Measurements from ENCODE around the gene MRPL43.
A peak's percentile ranks its signal among the peaks of the same experiment; 100 is the strongest.
"Not testable (repeated sequence)": the region's sequence is repeated elsewhere in the genome, so short reads cannot be mapped to it uniquely, and the experiment has no call there.

Gene MRPL43

GRCh38 chr10:100981178-100981772 is 6.0 kb downstream of the MRPL43 start:
- DNase-seq: no peak

- no peak for DNase-seq
These were observed 6.6 kb downstream of the MRPL43 start for GRCh38 chr10:100980711-100981110.

DNA sequence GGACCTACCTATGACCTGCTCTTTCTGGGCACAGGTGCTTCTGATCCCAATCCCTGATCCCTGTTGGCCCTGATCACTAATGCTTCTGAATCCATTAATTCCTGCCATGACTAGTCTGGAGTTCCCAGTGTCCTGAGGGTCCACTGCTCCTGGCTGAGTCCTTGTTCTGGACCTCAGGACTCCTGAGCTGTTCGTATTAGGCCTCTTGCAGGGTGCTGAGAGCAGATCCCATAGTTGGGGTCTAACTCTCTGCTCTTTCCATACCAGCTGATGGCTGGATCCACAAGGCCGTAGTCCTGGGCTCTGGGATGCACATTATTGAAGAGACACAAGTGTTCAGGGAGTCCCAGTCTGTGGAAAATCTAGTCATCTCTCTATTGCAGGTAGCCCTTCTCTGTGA is 7.0 kb downstream of the MRPL43 start:
- no peak for DNase-seq

DNA sequence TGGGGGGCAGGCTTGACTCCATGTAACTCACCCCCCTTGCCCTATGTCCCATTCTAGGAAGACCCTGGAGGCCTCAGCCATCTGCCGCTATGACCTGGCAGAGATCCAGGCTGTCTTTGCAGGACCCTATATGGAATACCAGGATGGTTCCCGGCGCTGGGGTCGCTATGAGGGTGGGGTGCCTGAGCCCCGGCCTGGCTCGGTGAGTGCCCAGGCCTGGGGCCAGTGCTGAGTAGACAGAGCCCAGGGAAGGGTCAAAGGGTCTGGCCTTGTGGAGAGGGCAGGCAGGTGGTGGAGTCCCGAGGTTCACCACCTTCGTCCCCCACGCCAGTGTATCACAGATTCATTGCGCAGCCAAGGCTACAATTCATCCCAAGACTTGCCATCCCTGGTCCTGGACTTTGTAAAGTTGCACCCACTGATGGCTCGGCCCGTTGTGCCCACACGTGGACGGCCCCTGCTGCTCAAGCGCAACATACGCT is 7.5 kb downstream of the MRPL43 start:
- no peak for DNase-seq

GRCh38 chr10:100978901-100979195 is 8.4 kb downstream of the MRPL43 start:
- no peak for DNase-seq

DNA sequence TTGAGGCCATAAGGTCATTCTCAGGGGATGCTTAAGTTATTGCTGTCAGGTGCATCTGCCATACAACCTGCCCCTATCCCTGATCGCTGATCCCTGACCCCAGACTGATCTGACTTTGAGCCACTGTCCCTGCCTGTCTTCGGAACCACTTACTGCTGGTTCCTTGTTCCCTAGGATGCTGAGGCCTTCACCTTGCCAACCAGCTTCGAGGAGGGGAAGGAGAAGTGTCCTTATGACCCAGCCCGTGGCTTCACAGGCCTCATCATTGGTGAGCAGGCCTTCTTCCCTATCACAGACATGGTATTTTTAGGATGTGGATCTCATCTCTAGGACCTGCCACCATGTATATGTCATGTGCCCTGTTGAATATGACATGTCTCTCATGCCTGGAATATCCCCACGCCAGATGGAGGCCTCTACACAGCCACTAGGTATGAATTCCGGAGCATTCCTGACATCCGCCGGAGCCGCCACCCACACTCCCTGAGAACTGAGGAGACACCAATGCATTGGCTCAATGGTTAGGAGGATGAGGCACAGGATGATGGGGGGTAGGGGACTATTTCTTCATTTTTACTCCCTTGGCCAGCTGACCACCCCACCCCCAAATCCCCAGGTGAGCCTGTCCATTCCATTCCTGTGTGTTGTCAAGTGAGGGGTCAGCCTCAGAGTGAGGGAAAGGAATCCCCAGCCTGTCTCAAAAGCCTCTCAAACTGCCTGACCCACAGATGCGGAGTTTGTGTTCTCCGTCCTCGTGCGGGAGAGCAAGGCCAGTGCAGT is 9.0 kb downstream of the MRPL43 start:
- DNase-seq: no peak

GRCh38 chr10:100977436-100977835 is 9.9 kb downstream of the MRPL43 start:
- DNase-seq: no peak

DNA sequence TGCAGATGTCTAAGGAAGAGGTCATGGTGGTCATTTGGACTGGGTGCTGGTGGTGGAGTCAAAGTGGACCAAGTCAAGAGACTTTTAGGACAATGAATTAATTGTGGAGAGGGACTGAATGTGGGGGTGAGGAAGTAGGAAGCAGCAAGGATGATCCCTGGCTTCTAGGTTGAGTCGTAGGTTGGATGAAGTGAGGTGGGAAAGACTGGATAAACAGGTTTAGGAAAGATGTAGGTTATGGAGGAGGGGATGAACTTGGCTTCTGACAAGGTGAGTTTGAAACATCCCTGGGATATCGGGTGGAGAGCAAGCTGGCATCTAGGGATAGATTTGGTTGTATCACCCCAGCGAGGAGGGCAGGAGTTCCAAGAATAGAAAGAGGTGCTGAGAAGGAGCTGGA is 10.4 kb downstream of the MRPL43 start:
- no peak for DNase-seq

- DNase-seq: not testable (repeated sequence)
These were observed 11.9 kb downstream of the MRPL43 start for GRCh38 chr10:100975397-100975796.

DNA sequence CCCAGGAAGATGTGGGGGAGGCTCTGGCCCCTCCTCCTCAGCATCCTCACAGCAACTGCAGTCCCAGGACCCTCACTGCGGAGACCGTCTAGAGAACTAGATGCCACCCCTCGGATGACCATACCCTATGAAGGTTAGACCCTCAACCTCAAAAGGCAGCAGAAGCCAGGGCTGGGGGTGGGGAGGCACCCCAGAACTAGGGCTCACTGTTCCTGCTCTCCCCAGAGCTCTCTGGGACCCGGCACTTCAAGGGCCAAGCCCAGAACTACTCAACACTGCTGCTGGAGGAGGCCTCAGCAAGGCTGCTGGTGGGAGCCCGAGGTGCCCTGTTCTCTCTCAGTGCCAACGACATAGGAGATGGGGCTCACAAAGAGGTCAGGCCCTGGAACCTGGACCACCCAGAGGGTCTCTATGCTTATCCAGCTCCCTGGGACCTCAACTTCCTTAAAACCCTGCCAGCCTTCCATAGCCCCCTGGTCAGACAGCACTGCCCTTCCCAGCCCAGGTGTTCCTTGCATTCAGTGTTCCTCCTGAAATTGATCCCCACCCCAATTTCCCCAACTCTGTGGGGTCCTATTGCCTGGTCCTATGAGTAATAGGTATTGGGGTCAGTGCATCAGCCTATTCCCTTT is 14.3 kb downstream of the MRPL43 start:
- DNase-seq: no peak

DNA sequence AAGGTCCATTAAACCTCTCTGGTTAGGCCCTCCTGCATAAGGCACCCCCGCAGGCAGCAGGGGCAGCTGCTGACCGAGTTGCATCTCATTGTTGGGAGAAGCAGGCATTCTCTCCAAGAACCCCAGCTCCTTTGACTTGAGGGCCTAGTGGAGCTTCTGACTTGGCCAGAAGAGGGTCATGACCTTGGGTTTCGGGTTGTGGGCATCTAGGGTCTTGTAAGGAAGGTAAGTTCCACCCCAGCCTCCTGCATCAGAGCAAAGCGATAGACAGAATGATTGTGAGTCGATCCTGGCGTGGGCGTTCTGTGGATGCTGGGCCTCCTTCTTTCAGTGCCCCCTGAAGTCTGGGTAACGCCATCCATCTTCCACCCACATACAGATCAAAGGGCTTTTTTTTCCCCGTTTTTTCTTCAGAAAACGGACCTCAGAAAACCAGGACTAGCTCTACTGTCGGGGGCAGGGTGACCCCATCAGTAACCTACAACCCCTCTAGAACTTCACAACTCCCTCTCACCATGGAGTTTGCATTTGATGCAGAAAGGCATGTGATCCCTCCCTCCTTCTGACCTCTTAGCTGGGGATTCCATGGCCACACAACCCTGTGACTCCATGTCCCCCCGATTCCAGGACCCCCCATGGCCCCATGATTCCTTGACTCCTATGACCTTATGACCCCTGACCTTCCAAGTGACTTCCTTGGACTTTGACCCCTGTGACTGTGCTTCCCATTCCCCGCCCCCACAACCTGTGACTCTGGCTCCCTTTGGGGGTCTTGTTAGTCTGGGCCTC is 15.0 kb downstream of the MRPL43 start:
- DNase-seq: no peak

GRCh38 chr10:100970914-100971811 is 16.1 kb downstream of the MRPL43 start:
- no peak for DNase-seq

GRCh38 chr10:100970076-100970913 is 17.0 kb downstream of the MRPL43 start:
- DNase-seq: peak; percentile 47

DNA sequence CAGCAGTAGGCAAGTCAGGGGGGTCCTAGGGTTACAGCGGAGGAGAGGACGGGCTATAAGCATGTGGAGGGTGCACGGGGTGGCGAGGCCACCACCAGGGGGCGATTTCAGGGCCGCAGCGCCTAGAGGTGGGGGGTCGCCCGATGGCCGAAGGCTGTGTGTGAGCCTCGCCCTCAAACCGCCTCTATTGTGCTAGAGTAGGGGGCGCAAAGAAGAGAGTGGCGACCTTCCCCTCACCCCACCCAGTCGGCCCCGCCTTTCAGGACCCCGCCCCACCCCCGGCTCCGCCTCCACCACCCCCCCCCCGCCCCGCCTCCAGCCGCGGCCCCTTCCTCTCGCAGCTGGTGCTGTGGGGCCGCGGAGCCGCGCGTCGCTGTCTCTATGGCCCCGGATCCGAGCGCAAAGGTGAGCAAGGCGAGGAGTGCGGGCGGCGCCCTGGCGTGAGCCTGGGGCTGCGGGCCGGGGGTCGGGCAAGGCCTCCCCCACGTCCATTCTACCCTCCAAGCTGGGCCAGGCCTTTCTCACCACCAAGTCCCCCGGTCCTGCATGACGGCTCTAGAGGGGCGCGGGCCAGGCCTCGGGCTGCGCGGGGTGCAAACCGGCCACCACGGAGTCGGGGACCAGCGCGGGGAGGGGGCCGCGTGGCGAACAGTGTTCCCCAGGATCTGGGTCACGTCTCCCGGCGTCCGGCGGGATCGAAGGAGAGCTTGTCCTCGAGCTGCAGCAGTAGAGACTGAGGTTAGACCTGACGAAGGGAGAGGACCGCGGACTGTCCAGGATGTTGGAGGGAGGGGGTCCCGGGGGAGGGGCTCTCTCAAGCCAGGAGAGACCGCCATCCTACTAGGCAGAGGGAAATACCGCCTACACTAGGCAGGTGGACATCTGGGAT is 17.9 kb downstream of the MRPL43 start, which contains the start of gene SEMA4G:
Gene SEMA4G (plus strand): TSS at position 318 of the 889 bp plus-strand sequence. CDS start 3,409 bp downstream, outside the sequence.
- peak; percentile 34 for DNase-seq

DNA sequence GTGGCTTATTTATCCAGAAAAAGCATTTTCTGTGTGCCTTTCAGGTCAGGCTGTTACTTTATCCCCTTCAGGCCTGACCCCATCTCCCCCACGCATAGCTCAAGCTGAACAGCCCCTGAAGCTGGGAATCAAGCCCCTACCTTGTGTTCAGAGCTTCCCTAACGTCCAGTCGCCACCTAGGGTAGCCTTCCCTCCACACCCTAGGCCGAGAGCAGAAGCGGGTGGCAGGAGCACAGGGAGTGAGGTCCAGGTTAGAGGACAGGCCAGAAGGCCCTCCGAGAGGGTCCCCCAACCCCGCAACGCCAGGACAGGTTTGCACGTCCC is 18.5 kb downstream of the MRPL43 start:
- DNase-seq: no peak

- DNase-seq: no peak
These were observed 19.1 kb downstream of the MRPL43 start for GRCh38 chr10:100968062-100968736.

DNA sequence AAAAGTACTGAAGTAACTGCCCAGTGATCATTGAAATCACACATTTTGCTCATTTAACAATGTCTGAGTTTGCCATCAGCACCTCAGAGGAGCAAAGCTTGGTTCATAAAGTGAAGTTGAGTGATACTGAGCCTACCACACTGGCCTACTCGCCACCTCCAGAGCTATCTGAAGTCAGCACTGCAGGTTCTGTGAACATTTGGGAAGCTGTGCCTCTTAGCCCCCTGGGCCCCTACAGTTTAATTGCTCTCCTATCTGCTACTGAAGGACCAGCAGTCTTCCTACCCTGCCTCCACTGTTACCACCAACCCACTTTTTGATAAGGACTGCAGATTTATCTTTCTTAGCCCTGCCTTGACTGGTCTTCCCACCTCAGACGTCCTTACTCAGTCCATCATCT is 20.0 kb downstream of the MRPL43 start:
- DNase-seq: no peak

DNA sequence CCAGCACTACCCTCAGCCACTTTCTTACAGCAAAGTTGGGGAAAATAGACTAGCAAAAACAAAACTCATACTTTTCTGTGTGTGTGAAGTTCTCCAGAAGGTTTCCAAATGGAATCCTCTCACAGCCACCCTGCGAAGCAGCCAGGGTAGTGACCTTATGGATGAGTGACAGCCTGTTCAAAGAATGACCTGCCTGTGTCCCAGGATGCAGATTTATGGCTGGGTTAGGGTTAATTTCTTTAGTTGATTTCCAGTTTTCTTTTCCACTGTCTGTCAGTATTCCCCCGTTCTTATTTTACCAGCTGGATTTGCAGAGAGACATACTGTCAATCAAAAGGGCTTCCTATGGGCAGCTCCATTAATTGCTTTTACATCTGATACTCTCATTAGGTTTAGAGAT is 20.4 kb downstream of the MRPL43 start:
- DNase-seq: no peak

DNA sequence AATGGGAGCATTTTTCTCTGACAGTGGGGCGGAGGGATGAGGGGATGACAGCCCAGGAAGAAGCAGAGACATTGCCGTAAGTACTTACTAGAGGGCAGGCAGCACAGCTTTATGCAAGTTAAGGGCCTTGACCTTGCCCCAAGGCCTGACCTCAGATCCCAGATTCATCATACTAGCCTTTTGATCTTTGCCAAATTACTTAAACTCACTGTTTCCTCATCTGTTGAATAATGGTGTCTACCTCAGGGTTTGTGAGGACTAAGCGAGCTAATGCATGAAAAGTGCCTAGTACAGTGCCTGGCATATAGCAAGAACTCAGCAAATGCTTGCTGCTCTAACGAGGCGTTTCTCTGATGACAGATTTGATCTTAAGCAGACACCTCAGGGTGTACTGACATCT is 21.5 kb downstream of the MRPL43 start:
- DNase-seq: no peak

GRCh38 chr10:100963826-100964225 is 23.5 kb downstream of the MRPL43 start:
- no peak for DNase-seq
